ENCODE results near the gene THSD4.
"Not testable (repeated sequence)": the region's sequence is repeated elsewhere in the genome, so short reads cannot be mapped to it uniquely, and the experiment has no call there.

The THSD4 gene

GRCh38 chr15:71256934-71257664 is 141.8 kb downstream of the THSD4 start:
- no peak for DNase-seq (ENCODE audit: low read depth in 2 of 2)

DNA sequence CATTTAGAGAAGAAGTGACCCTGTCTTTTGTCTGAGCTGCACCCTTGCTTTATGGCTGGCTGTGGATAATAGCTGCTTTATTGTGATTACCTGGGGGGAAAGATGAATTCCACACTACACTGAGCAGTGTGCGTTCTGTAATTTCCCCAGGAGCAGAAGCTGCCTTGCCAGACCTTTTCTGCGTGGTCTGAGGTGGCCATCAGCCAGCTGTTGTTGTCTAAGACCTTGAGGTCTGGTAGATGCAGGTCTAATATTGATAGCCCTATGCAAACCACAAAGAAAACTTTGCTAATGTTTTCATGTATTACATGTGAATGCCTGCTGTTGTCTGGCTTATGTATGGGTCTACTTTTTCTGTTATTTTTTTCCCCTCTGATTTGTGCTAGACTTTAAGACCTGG is 144.6 kb downstream of the THSD4 start:
- no peak for DNase-seq (ENCODE audit: low read depth in 2 of 2)

DNA sequence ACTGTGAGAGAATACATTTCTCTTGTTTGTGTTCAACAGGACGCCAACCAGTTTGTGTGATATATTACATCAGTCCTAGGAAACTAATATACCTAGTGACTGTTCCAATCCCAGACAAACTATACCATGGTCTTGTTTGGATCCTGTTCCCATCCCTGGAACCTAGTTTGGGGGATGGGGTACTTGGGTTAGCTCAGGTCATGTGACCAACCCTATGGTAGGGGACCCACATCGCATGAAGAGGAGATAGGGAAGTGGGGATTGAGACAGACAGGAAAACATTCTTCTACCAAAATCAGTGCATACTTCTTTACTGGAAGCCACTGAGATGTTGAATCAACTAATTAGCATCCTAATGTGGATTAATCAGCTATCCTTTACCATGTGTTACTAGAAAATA is 146.1 kb downstream of the THSD4 start:
- no peak for DNase-seq (ENCODE audit: low read depth in 2 of 2)

GRCh38 chr15:71261909-71262308 is 146.6 kb downstream of the THSD4 start:
- no peak for DNase-seq (ENCODE audit: low read depth in 2 of 2)

GRCh38 chr15:71262599-71262998 is 147.3 kb downstream of the THSD4 start:
- DNase-seq (ENCODE audit: low read depth in 2 of 2) = no peak

DNA sequence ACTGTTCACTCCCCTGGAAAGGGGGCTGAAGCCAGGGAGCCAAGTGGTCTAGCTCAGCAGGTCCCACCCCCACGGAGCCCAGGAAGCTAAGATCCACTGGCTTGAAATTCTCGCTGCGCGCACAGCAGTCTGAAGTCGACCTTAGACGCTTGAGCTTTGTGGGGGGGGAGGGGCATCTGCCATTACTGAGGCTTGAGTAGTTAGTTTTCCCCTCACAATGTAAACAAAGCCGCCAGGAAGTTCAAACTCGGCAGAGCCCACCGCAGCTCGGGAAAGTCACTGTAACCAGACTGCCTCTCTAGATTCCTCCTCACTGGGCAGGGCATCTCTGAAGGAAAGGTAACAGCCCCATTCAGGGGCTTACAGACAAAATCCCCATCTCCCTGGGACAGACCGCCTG is 150.3 kb downstream of the THSD4 start:
- not testable (repeated sequence) for DNase-seq (ENCODE audit: low read depth in 2 of 2)

GRCh38 chr15:71271327-71271726 is 156.1 kb downstream of the THSD4 start:
- DNase-seq (ENCODE audit: low read depth in 2 of 2) = no peak

DNA sequence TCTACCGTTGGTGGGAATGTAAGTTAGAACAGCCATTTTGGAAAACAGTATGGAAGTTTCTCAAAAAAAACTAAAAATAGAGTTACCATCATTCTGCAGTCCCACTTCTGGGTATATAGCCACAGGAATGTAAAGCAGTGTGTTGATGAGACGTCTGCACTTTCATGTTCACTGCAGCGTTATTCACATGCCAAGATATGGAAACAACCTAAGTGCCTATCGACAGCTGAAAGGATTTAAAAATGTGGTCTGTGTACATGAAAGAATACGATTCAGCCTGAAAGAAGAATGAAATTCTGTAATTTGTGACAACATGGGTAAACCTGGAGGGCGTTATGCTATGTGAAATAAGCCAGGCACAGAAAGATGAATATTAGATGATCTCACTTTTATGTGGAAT is 157.7 kb downstream of the THSD4 start:
- DNase-seq (ENCODE audit: low read depth in 2 of 2) = no peak

- no peak for DNase-seq (ENCODE audit: low read depth in 2 of 2)
Measured at GRCh38 chr15:71273731-71274447, 158.6 kb downstream of the THSD4 start.

DNA sequence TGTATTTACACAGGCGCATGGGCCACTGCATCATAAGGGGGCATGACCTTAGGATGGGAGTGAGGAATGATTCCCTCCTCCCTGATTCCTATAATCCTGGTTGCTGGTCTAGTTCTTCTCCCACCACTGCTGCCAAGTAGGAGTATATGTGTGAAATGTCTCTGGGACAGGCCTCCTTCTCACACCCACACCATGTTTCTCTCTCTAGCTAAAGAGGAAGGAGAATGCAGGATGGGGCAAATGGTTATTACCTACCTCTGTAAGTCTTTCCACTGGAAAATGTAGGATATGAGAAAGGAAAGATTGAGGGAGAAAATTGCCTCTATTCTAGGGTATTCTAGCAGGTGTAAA is 159.2 kb downstream of the THSD4 start:
- DNase-seq (ENCODE audit: low read depth in 2 of 2) = no peak

- no peak for DNase-seq (ENCODE audit: low read depth in 2 of 2)
Measured at GRCh38 chr15:71275098-71275497, 159.8 kb downstream of the THSD4 start.

DNA sequence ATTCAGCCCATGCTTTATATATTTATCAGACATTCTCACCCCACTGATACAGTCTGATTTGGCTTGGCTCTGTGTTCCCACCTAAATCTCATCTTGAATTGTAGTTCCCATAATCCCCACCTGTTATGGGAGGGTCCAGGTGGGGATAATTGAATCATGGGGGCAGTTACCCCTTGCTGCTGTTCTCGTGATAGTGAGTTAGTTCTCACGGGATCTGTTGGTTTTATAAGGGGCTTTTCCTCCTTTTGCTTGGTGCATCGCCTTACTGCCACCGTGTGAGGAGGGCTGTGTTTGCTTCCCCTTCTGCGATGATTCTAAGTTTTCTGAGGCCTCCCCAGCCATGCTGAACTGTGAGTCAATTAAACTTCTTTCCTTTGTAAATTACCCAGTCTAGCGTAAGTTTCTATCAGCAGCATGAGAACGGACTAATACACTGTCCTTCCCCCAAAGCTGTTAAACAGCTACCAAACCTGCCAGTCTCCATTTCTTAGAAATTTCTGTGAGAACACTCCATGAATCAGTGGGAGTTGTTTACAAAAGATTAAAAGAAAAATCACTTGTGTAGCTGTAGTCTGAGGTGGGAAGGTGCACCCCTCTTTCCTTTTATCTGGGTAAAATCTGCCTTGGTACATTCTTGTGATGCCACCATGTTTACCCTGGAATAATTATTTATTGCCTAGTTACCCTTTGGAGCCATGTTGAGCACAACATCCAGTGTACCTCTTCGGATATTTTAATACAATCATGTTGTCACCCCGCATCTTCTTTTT is 160.5 kb downstream of the THSD4 start:
- no peak for DNase-seq (ENCODE audit: low read depth in 2 of 2)

- DNase-seq (ENCODE audit: low read depth in 2 of 2) = no peak
Measured at GRCh38 chr15:71276336-71276665, 161.0 kb downstream of the THSD4 start.

- no peak for DNase-seq (ENCODE audit: low read depth in 2 of 2)
Measured at GRCh38 chr15:71278989-71279756, 163.9 kb downstream of the THSD4 start.

- no peak for DNase-seq (ENCODE audit: low read depth in 2 of 2)
Measured at GRCh38 chr15:71279757-71280141, 164.5 kb downstream of the THSD4 start.

DNA sequence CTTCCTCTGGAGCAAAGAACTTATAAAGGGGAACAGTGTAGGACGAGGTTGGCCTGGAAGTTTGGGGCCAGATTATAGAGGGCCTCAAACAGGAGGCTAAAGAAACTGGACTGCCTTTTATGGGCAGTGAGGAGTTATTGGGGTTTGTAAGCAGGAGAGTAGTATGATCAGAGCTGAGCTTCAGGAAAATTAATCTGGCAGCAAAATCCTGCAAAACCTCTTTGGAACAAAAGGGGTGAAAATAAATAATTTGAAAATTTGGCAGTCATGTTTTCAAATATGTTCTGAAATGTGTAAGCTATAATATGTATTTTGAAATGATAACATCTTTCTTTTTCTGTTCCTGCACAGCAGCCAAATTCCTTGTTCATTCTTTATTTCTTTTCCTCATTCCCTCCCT is 164.9 kb downstream of the THSD4 start:
- no peak for DNase-seq (ENCODE audit: low read depth in 2 of 2)

DNA sequence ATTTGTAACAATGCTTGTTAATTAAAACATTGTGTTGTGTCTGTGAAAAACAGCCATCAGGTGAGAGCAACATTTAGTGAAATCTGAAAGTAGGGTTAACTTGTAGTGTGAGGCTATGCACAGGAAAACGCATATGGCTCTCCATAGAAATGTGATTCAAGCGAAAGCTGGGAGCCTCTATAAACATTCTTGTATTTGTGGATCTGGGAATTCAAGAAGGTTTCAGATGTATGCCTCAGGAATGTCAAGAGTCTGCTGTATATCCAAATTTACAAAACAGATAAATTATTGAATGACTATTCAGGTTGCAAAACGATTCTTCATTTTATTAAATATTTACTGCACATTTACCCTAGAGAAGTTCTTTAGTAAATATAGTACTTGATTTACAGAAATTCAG is 166.0 kb downstream of the THSD4 start:
- no peak for DNase-seq (ENCODE audit: low read depth in 2 of 2)

DNA sequence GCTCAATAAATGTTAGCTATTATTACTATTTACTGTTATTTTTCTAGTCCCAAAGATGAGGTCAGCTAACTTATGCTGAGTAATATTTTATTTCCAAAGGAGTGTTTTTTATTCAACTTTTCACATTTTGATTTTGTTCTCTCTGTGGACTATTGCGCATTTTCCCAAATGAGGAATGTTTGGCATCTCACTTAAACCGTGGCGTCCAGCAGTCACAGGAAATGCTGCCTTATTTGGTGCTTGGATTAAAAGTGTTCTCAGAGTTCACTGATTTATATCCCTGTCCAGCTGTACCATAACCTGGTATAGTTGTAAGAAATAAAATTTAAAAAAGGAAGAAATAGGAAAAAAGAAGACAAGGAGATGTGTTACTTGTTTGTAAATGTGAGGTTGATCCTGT is 166.8 kb downstream of the THSD4 start:
- no peak for DNase-seq (ENCODE audit: low read depth in 2 of 2)

GRCh38 chr15:71288348-71288955 is 173.2 kb downstream of the THSD4 start:
- no peak for DNase-seq (ENCODE audit: low read depth in 2 of 2)

- no peak for DNase-seq (ENCODE audit: low read depth in 2 of 2)
Measured at GRCh38 chr15:71290002-71290401, 174.7 kb downstream of the THSD4 start.

GRCh38 chr15:71290881-71291635 is 175.8 kb downstream of the THSD4 start:
- no peak for DNase-seq (ENCODE audit: low read depth in 2 of 2)
